ENCODE results near the gene ZDHHC8. TPM values are rescaled to one million over a fixed set of nuclear protein-coding genes. Genes with fewer than 3 reads are reported as not detected.
"Not testable (repeated sequence)": the region's sequence is repeated elsewhere in the genome, so short reads cannot be mapped to it uniquely, and the experiment has no call there.

The ZDHHC8 gene
- total RNA-seq, 2 experiments from 2014 or later = 46.3 to 46.5 TPM

DNA sequence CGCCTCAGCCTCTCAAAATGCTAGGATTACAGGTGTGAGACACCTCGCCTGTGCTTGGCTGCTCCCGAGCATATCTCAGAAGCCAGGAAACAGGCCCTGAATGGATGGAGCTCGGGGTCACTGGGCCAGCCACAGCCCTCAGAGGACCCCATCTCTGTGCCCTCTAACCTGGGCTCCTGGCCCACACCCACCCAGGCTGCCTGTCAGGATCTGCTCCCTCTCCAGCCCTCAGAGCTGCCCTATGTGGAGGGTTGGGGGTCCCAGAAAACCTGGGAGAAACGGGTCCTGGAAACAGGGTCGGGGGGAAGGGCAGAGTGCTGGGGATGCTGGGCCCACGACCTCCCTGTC is 24.4 kb downstream of the ZDHHC8 start:
- H3K4me1 Mint-ChIP-seq (ENCODE audit: low read depth) = no peaks in the 10 kb centered on the region
- intact Hi-C loops (cut with micrococcal nuclease) = no loop called here
- ChIA-PET POLR2A (no interaction called here), CTCF (interaction anchor here (0.5 to 3.0 kb wide), 2 partner anchors 130 to 239 kb away, joined by 4 to 48 read pairs; no protein-coding TSS in a partner anchor)
- H3K27ac Mint-ChIP-seq = no peak overlapping the region
- H3K27me3 Mint-ChIP-seq = peaks cover 3% of the 10 kb centered on the region
- no peak overlapping the region for H3K4me3 Mint-ChIP-seq
- DNase-seq = no peak
- no peaks in the 10 kb centered on the region for H3K36me3 Mint-ChIP-seq
- no peaks in the 10 kb centered on the region for H3K9me3 Mint-ChIP-seq

DNA sequence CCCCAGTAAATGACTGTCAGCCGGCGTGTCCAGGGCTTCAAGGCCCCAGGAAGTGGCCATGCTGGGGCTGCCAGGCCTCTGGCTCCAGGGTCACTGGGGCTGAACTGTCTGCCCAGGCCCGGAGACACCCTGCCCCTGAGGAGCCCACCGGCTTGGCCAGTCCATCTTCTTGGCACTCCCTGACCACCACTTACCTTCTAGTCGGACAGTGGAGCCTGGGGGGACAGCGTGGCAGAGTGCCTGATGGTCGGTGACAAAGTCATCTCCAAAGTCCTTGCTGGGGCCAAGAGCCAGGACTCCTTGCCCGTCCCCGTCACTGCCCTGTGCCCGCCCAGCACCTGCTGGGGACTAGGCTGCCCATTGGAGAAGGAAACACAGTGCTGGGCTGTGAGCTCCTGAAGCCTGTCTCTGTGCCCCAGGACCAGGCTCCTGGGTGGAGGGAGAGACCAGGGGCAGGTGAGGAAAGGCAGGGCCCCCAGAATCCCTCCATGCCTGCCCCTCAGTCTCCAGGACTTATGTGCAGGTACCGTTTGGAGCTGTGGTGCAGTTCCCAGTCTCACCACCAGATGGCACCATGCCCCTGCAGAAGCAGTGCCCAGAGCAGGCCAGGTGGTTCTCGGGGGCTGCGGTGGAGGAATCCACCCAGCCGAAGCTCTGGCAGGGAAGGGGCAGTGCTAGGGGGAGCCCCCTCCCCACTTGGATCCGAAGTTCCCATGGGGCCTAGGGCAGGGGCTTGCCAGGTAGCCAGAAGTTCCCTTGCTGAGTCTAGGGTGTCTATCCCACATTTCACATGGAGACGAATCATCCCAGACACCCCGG is 25.2 kb downstream of the ZDHHC8 start:
- H3K36me3 Mint-ChIP-seq = no peaks in the 10 kb centered on the region
- H3K27ac Mint-ChIP-seq = no peak overlapping the region
- H3K4me1 Mint-ChIP-seq (ENCODE audit: low read depth) = no peaks in the 10 kb centered on the region
- intact Hi-C loops (cut with micrococcal nuclease) = loop anchor here (1.0 kb wide), 1 partner anchor 128 kb away; no protein-coding TSS in a partner anchor
- POLR2A ChIA-PET = no interaction called here
- H3K27me3 Mint-ChIP-seq = peaks cover 3% of the 10 kb centered on the region
- no peaks in the 10 kb centered on the region for H3K9me3 Mint-ChIP-seq
- no peak overlapping the region for H3K4me3 Mint-ChIP-seq
- CTCF ChIA-PET = interaction anchor here (0.7 to 3.0 kb wide), 19 partner anchors 10 to 306 kb away, joined by 3 to 48 read pairs (median 4); partner anchors contain the start of gene DGCR6L
- DNase-seq = peak; percentile 90

DNA sequence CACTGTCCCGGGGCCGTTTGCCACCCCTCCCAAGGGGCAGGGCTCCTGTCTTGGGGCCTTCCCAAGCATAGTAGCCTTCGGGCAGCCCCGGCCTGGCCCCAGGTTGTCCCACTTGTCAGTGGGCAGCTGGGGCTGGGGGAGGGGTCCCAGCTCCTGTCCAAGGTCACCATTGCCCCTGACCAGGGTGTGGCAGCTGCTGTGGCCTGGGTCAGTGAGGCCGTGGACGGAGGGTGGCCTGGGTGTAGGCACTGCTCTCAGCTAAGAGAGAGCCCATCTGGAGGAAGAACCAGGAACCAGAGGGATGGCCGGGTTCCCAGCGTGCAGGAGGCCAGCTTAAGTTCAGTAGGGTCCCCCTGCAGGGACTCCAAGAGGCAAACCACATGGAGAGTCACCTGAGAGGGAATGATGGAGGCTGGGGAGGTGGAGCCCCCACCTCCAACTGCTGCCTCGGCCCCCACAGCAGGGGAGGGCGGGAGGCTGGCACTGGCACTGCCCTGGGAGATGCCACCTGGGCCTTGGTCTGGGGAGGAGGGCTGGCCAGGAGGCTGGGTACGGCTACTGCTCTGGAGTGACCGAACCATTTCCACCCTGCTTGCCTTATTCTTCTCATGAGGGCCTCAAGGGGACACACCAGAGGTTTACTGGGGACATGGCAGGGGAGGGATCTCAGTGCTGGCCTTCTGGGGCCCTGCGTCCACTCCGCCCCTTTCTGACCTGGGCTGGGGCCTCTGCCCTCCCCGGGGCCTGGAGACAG is 26.0 kb downstream of the ZDHHC8 start:
- ChIA-PET POLR2A (no interaction called here), CTCF (interaction anchor here (0.8 to 3.0 kb wide), 18 partner anchors 9 to 305 kb away, joined by 3 to 48 read pairs (median 4); partner anchors contain the start of gene DGCR6L)
- Mint-ChIP-seq H3K27ac (no peak overlapping the region), H3K4me3 (no peak overlapping the region), H3K9me3 (no peaks in the 10 kb centered on the region), H3K36me3 (no peaks in the 10 kb centered on the region), H3K27me3 (peaks cover 3% of the 10 kb centered on the region), H3K4me1 (ENCODE audit: low read depth) (no peaks in the 10 kb centered on the region)
- intact Hi-C loops (cut with micrococcal nuclease) = loop anchor here (1.0 kb wide), 1 partner anchor 128 kb away; no protein-coding TSS in a partner anchor
- DNase-seq = no peak

DNA sequence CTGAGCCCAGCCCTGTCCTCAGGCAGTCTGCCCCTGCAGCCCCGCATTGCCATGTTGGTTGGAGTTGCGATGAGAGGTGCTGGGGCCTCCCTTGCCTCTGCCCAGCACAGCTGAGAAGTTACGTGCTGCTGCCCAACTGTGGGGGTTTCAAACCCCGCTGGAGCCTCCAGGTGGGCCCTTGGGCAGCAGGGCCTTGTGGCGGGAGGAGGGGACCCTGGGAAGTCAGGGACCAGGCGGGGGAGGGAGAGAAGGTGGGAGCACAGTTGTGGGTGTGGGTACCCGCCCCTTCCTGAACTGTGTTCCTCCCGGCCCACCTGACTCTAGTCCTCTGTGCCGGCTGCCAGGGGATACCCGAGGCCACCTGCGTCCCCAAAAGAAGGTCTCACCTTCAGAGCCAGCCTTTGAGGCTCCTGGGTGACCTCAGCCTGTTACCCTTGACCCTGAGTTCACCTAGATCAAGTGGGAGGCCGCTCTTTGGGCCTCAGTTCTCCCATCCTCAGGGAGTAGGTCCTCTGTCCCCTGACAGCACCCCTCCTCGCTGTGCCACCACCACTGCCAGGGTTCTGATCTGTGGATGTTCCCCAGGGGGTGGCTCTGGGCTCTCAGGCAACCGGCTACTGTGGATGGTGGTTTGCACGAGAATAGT is 26.9 kb downstream of the ZDHHC8 start:
- ChIA-PET CTCF (interaction anchor here (2.4 kb wide), 1 partner anchor 126 kb away, joined by 8 read pairs; no protein-coding TSS in a partner anchor), POLR2A (no interaction called here)
- peaks cover 3% of the 10 kb centered on the region for H3K27me3 Mint-ChIP-seq
- H3K4me1 Mint-ChIP-seq (ENCODE audit: low read depth) = no peaks in the 10 kb centered on the region
- intact Hi-C loops (cut with micrococcal nuclease) = no loop called here
- H3K27ac Mint-ChIP-seq = no peak overlapping the region
- H3K36me3 Mint-ChIP-seq = no peaks in the 10 kb centered on the region
- H3K4me3 Mint-ChIP-seq = no peak overlapping the region
- H3K9me3 Mint-ChIP-seq = no peaks in the 10 kb centered on the region
- DNase-seq = no peak

DNA sequence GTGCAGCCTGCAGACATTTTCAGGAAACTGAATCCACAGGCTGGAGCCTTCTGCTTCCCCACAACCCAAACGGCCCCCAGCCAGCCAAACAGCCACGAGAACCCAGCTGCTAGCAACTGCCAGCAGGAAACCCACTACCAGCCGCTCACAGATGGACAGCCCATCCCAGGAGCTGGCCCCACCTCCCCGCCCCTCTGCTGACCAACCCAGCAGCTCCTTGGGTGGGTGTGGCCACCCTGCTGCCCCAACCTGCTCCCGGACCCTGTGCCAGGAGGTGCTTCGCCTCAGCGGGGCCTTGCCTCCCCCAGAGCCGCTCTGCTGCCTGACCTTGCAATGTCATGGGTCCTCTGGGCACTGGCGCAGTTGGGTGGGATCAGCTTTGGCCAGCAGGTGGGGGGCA is 27.5 kb downstream of the ZDHHC8 start:
- no peaks in the 10 kb centered on the region for H3K4me1 Mint-ChIP-seq (ENCODE audit: low read depth)
- DNase-seq = no peak
- no peak overlapping the region for H3K4me3 Mint-ChIP-seq
- intact Hi-C loops (cut with micrococcal nuclease) = no loop called here
- no peak overlapping the region for H3K27ac Mint-ChIP-seq
- peaks cover 3% of the 10 kb centered on the region for H3K27me3 Mint-ChIP-seq
- no peaks in the 10 kb centered on the region for H3K9me3 Mint-ChIP-seq
- CTCF ChIA-PET = interaction anchor here (0.9 to 2.4 kb wide), 2 partner anchors 95 to 125 kb away, joined by 3 to 8 read pairs; no protein-coding TSS in a partner anchor
- POLR2A ChIA-PET = no interaction called here
- H3K36me3 Mint-ChIP-seq = no peaks in the 10 kb centered on the region

DNA sequence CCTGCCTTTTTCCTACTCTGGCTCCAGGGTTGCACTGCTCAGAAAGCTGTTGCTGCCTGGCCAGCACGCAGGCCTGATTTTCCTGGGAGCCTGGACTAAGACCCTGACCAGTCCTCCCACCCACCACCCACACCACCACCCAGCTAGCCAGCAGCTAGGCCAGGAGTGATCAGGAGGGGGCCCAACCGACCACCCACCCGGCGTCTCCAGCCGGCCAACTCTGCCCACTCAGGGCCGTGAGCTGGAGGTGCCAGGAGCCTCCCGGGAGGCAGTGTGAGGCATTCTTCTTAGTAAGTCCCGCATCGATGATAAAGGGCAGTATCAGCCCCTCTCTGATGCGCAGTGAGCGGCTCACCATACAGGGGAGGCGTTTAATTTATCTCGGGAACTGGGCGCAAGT is 27.9 kb downstream of the ZDHHC8 start:
- intact Hi-C loops (cut with micrococcal nuclease); H3K27ac Mint-ChIP-seq; H3K4me1 Mint-ChIP-seq (ENCODE audit: low read depth); POLR2A ChIA-PET; H3K9me3 Mint-ChIP-seq; H3K27me3 Mint-ChIP-seq; H3K36me3 Mint-ChIP-seq; DNase-seq; H3K4me3 Mint-ChIP-seq: not testable (repeated sequence)
- CTCF ChIA-PET = interaction anchor here (0.9 to 2.4 kb wide), 2 partner anchors 95 to 125 kb away, joined by 3 to 8 read pairs; no protein-coding TSS in a partner anchor

DNA sequence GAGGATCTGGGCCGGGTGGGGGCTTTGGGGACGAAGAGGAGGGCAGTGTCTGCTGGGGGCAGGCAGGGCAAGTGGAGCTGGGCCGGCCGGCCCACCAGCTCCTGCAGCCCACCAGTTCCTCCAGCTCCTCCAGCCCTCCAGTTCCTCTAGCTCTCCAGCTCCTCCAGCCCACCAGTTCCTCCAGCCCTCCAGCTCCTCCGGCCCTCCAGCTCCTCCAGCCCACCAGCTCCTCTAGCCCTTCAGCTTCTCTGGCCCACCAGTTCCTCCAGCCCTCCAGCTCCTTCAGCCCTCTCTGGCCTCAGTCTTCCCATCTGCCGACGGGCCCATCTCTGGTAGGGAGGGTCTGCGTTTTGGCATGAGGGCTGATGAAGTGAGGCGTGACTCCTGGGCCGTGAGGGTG is 28.4 kb downstream of the ZDHHC8 start:
- intact Hi-C loops (cut with micrococcal nuclease) = no loop called here

DNA sequence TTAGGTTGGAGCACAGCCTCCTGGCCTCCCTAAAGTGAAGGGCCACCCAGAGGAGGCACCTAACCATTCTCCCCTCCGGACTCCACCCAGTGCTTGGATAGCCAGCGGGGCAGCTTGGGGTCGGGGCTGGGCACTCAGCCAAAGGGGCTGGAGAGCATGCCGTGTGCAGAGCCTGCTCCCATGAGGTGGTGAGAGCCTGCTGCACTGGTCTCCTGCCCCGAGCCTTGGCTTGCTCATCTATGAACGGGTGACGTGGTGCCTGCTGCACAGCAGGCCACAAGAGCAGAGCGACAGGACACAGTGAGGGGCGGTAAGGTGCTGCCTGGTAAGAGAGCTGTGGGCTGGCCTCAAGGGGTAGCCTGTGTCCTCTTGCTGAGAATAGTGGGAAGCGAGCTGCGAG is 33.3 kb downstream of the ZDHHC8 start:
- POLR2A ChIA-PET = no interaction called here
- CTCF ChIA-PET = no interaction called here
- intact Hi-C loops (cut with micrococcal nuclease) = no loop called here
- H3K27me3 Mint-ChIP-seq = no peaks in the 10 kb centered on the region
- H3K9me3 Mint-ChIP-seq = peaks cover 2% of the 10 kb centered on the region
- no peak for DNase-seq
- H3K4me1 Mint-ChIP-seq (ENCODE audit: low read depth) = no peaks in the 10 kb centered on the region
- no peak overlapping the region for H3K4me3 Mint-ChIP-seq
- no peak overlapping the region for H3K27ac Mint-ChIP-seq
- H3K36me3 Mint-ChIP-seq = no peaks in the 10 kb centered on the region

More for the DNA sequence above, 28.4 kb downstream of the ZDHHC8 start:
- Mint-ChIP-seq H3K27ac (no peak overlapping the region), H3K9me3 (peaks cover 2% of the 10 kb centered on the region), H3K4me3 (no peak overlapping the region), H3K27me3 (peaks cover 3% of the 10 kb centered on the region), H3K36me3 (no peaks in the 10 kb centered on the region), H3K4me1 (ENCODE audit: low read depth) (no peaks in the 10 kb centered on the region)
- ChIA-PET CTCF (interaction anchor here (0.9 to 2.4 kb wide), 2 partner anchors 94 to 124 kb away, joined by 3 to 8 read pairs; no protein-coding TSS in a partner anchor), POLR2A (no interaction called here)
- DNase-seq = no peak

DNA sequence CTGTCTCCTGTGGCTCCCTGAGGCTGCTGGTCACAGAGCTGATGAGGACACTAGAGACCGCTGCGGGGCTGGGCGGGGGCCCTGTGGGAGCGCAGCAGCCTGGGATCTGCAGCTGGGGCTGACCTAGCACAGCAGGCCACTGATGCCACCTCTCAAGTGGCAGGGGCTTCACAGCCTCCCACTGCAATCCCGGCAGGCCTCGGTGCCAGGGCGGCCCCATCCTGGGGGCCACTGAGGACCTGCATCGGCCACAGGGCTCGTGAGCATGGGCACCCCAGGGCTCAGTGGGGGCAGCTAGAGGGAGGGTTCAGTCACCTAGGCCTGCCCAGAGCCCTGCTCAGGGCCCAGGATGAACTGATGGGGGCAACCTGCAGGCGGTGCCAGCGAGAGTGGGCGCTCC is 33.8 kb downstream of the ZDHHC8 start:
- Mint-ChIP-seq H3K27ac (no peak overlapping the region), H3K4me1 (ENCODE audit: low read depth) (no peaks in the 10 kb centered on the region), H3K27me3 (no peaks in the 10 kb centered on the region), H3K36me3 (no peaks in the 10 kb centered on the region), H3K9me3 (peaks cover 2% of the 10 kb centered on the region), H3K4me3 (no peak overlapping the region)
- DNase-seq = no peak
- intact Hi-C loops (cut with micrococcal nuclease) = no loop called here
- ChIA-PET CTCF (no interaction called here), POLR2A (no interaction called here)

DNA sequence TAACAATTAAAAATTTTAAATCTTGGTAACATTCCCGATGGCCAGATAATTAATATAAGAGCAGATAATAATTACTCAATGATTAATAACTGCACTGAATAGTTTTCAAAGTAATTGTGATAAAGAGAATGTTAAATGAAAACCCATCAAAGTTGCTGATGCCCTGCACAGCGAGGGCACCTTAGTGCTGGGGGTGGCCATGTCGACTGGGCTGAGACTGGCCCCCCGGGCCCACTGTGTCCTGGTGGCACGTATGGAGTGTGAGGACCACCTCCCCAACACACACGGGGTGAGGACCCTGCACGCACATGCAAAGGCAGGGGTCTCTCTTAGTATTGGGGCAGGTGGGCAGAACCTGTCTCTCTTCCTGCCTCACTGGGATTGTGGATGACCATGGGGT is 34.3 kb downstream of the ZDHHC8 start:
- ChIA-PET POLR2A (no interaction called here), CTCF (interaction anchor here (1.0 kb wide), 1 partner anchor 9 kb away, joined by 3 read pairs; no protein-coding TSS in a partner anchor)
- DNase-seq = no peak
- Mint-ChIP-seq H3K9me3 (peaks cover 2% of the 10 kb centered on the region), H3K4me1 (ENCODE audit: low read depth) (no peaks in the 10 kb centered on the region), H3K27ac (no peak overlapping the region), H3K27me3 (no peaks in the 10 kb centered on the region), H3K4me3 (no peak overlapping the region), H3K36me3 (no peaks in the 10 kb centered on the region)
- intact Hi-C loops (cut with micrococcal nuclease) = no loop called here

DNA sequence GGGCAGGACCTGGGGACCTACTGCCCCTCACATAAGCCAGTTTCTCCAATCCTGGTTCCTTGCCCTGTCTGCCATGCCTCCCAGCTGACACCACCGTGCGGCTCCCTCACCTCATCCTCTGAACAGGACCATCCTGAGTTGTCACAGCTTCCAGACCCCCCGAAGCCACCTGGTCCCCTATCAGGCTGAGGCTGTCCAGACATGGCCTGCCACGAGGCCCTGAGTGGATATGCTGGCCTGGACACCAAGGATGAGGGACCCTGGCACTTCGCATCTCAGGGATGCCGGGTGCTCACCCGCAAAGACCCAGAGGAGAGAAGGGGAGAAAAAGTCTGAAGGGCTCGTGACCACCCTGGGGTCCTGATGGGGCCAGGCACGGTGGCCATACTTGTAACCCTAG is 35.1 kb downstream of the ZDHHC8 start:
- H3K4me3 Mint-ChIP-seq = no peak overlapping the region
- ChIA-PET POLR2A (no interaction called here), CTCF (interaction anchor here (1.0 kb wide), 1 partner anchor 10 kb away, joined by 3 read pairs; no protein-coding TSS in a partner anchor)
- no peak overlapping the region for H3K27ac Mint-ChIP-seq
- H3K9me3 Mint-ChIP-seq = peaks cover 2% of the 10 kb centered on the region
- no peaks in the 10 kb centered on the region for H3K27me3 Mint-ChIP-seq
- no peaks in the 10 kb centered on the region for H3K4me1 Mint-ChIP-seq (ENCODE audit: low read depth)
- no peak for DNase-seq
- intact Hi-C loops (cut with micrococcal nuclease) = no loop called here
- no peaks in the 10 kb centered on the region for H3K36me3 Mint-ChIP-seq

Measured in activated CD4-positive, alpha-beta memory T cell treated with anti-CD3 and anti-CD28 coated beads for 36 hours (primary cell).